Measurements from ENCODE around the gene SLC22A13.
"Not testable (repeated sequence)": the region's sequence is repeated elsewhere in the genome, so short reads cannot be mapped to it uniquely, and the experiment has no call there.

SLC22A13 gene

DNA sequence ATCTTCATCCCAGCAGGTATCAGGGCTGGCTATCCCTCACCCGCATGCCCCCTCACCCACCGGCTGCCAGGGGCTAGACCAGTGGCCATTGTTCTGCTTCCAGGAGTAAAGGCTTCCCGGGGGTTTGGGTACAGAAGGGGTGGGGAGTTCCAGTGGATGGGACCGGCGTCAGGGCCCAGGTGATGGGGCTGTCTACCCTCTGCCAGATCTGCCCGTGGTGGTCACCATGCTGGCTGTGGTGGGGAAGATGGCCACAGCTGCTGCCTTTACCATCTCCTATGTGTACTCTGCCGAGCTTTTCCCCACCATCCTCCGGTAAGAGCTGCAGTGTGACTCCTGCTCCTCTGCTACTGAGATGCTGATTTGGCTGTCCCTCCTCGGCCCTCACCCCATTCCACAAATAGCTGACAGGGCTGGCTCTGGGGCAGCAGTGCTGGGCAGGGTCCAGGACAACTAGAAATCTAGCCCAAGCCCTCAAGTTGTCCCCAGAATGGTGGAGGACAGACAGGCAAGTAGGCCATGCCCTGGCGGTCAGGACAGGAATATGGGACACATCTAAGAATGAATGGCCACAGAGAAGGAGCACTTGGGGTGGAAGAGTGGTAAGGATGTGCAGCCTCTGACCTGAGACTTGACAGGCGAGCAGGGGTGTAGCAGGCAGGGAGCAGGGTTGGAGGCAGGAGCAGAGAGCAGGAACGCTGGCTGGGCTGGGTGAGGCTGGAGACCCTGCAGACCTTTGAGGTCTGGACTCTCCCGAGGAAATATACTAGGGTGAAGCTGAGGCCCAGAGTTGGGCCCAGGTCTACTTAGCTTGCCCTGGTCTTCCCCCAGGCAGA is 10.7 kb downstream of the SLC22A13 start:
- Histone ChIP-seq H3K36me3 (ENCODE audit: control insufficient read depth in 2 of 2, insufficient read depth in 2 of 2, low read length in 2 of 2) (peaks cover 0 to 6% of the 10 kb centered on the region in 2 donors), H3K9me3 (ENCODE audit: control insufficient read depth in 2 of 2, low read length in 2 of 2) (no peaks in the 10 kb centered on the region), H3K27ac (ENCODE audit: low read length) (no peak overlapping the region), H3K4me3 (ENCODE audit: low read length in 2 of 2) (no peak overlapping the region), H3K9ac (ENCODE audit: low read length in 2 of 2) (no peak overlapping the region), H3K27me3 (ENCODE audit: control insufficient read depth in 1 of 2, insufficient read depth in 2 of 2, low read length in 2 of 2) (no peaks in the 10 kb centered on the region), H3K4me1 (ENCODE audit: control insufficient read depth, insufficient read depth, low read length) (no peaks in the 10 kb centered on the region)

DNA sequence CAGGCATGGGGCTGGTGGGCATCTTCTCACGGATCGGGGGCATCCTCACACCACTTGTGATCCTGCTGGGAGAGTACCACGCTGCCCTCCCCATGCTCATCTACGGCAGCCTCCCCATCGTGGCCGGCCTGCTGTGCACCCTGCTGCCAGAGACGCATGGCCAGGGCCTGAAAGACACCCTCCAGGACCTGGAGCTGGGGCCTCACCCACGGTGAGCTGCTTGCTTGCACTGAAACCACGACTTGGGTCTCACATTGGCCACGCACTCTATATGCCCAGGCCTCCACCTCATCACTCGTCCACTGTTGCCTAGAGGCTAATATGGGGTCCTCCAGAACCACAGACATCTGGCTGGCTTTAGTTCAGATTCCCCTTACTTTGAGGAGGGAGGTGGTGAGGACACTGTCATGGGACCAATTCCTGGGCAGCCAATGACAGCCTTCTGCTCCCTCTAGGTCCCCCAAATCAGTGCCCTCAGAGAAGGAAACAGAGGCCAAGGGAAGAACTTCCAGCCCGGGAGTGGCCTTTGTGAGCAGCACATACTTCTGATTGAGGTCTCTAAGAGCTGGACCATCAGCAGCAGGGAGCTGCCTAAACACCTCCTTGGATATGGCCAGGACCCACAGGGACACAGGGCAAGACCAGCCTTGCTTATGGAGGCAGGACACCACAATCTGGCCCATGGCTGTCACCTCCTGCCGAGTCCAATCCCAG is 11.5 kb downstream of the SLC22A13 start:
- no peaks in the 10 kb centered on the region for H3K4me1 ChIP-seq (ENCODE audit: control insufficient read depth, insufficient read depth, low read length)
- H3K36me3 ChIP-seq (ENCODE audit: control insufficient read depth in 2 of 2, insufficient read depth in 2 of 2, low read length in 2 of 2), result peaks cover 0 to 6% of the 10 kb centered on the region in 2 donors
- H3K27ac ChIP-seq (ENCODE audit: low read length), result no peak overlapping the region
- H3K9me3 ChIP-seq (ENCODE audit: control insufficient read depth in 2 of 2, low read length in 2 of 2), result no peaks in the 10 kb centered on the region
- no peak overlapping the region for H3K9ac ChIP-seq (ENCODE audit: low read length in 2 of 2)
- H3K4me3 ChIP-seq (ENCODE audit: low read length in 2 of 2), result no peak overlapping the region
- H3K27me3 ChIP-seq (ENCODE audit: control insufficient read depth in 1 of 2, insufficient read depth in 2 of 2, low read length in 2 of 2), result no peaks in the 10 kb centered on the region

- Histone ChIP-seq H3K4me3 (ENCODE audit: low read length in 2 of 2) (no peak overlapping the region), H3K4me1 (ENCODE audit: control insufficient read depth, insufficient read depth, low read length) (no peaks in the 10 kb centered on the region), H3K27ac (ENCODE audit: low read length) (no peak overlapping the region), H3K36me3 (ENCODE audit: control insufficient read depth in 2 of 2, insufficient read depth in 2 of 2, low read length in 2 of 2) (peaks cover 0 to 6% of the 10 kb centered on the region in 2 donors), H3K27me3 (ENCODE audit: control insufficient read depth in 1 of 2, insufficient read depth in 2 of 2, low read length in 2 of 2) (no peaks in the 10 kb centered on the region), H3K9me3 (ENCODE audit: control insufficient read depth in 2 of 2, low read length in 2 of 2) (no peaks in the 10 kb centered on the region), H3K9ac (ENCODE audit: low read length in 2 of 2) (no peak overlapping the region)
Measured at GRCh38 chr3:38278841-38279240, 13.2 kb downstream of the SLC22A13 start.

GRCh38 chr3:38281895-38282686 is 16.5 kb downstream of the SLC22A13 start, which contains the start of gene SLC22A14:
SLC22A14 (plus strand) TSS chr3:38282294; CDS start chr3:38306027, 23,733 bp downstream.
- no peak within 1 kb of the TSS for H3K9ac ChIP-seq (ENCODE audit: low read length in 2 of 2)
- H3K27me3 ChIP-seq (ENCODE audit: control insufficient read depth in 1 of 2, insufficient read depth in 2 of 2, low read length in 2 of 2), result no peaks in the 10 kb centered on the region
- H3K9me3 ChIP-seq (ENCODE audit: control insufficient read depth in 2 of 2, low read length in 2 of 2), result no peaks in the 10 kb centered on the region
- peaks cover 0 to 3% of the 10 kb centered on the region in 2 donors for H3K36me3 ChIP-seq (ENCODE audit: control insufficient read depth in 2 of 2, insufficient read depth in 2 of 2, low read length in 2 of 2)
- H3K4me1 ChIP-seq (ENCODE audit: control insufficient read depth, insufficient read depth, low read length), result no peaks in the 10 kb centered on the region
- H3K4me3 ChIP-seq (ENCODE audit: low read length in 2 of 2), result no peak within 1 kb of the TSS
- no peak within 1 kb of the TSS for H3K27ac ChIP-seq (ENCODE audit: low read length)

- no peak overlapping the region for H3K9ac ChIP-seq (ENCODE audit: low read length in 2 of 2)
- no peaks in the 10 kb centered on the region for H3K36me3 ChIP-seq (ENCODE audit: control insufficient read depth in 2 of 2, insufficient read depth in 2 of 2, low read length in 2 of 2)
- H3K4me1 ChIP-seq (ENCODE audit: control insufficient read depth, insufficient read depth, low read length), result no peaks in the 10 kb centered on the region
- H3K27ac ChIP-seq (ENCODE audit: low read length), result no peak overlapping the region
- no peak overlapping the region for H3K4me3 ChIP-seq (ENCODE audit: low read length in 2 of 2)
- no peaks in the 10 kb centered on the region for H3K9me3 ChIP-seq (ENCODE audit: control insufficient read depth in 2 of 2, low read length in 2 of 2)
- H3K27me3 ChIP-seq (ENCODE audit: control insufficient read depth in 1 of 2, insufficient read depth in 2 of 2, low read length in 2 of 2), result no peaks in the 10 kb centered on the region
Measured at GRCh38 chr3:38283810-38284755, 18.5 kb downstream of the SLC22A13 start.

GRCh38 chr3:38284756-38285150 is 19.1 kb downstream of the SLC22A13 start:
- H3K9ac ChIP-seq (ENCODE audit: low read length in 2 of 2), result no peak overlapping the region
- H3K4me1 ChIP-seq (ENCODE audit: control insufficient read depth, insufficient read depth, low read length), result no peaks in the 10 kb centered on the region
- no peaks in the 10 kb centered on the region for H3K36me3 ChIP-seq (ENCODE audit: control insufficient read depth in 2 of 2, insufficient read depth in 2 of 2, low read length in 2 of 2)
- H3K4me3 ChIP-seq (ENCODE audit: low read length in 2 of 2), result no peak overlapping the region
- no peaks in the 10 kb centered on the region for H3K9me3 ChIP-seq (ENCODE audit: control insufficient read depth in 2 of 2, low read length in 2 of 2)
- H3K27me3 ChIP-seq (ENCODE audit: control insufficient read depth in 1 of 2, insufficient read depth in 2 of 2, low read length in 2 of 2), result no peaks in the 10 kb centered on the region
- H3K27ac ChIP-seq (ENCODE audit: low read length), result no peak overlapping the region

- H3K27ac ChIP-seq (ENCODE audit: low read length); H3K9me3 ChIP-seq (ENCODE audit: control insufficient read depth in 2 of 2, low read length in 2 of 2); H3K27me3 ChIP-seq (ENCODE audit: control insufficient read depth in 1 of 2, insufficient read depth in 2 of 2, low read length in 2 of 2); H3K4me1 ChIP-seq (ENCODE audit: control insufficient read depth, insufficient read depth, low read length); H3K4me3 ChIP-seq (ENCODE audit: low read length in 2 of 2); H3K9ac ChIP-seq (ENCODE audit: low read length in 2 of 2); H3K36me3 ChIP-seq (ENCODE audit: control insufficient read depth in 2 of 2, insufficient read depth in 2 of 2, low read length in 2 of 2): not testable (repeated sequence)
Measured at GRCh38 chr3:38289286-38290217, 23.9 kb downstream of the SLC22A13 start.

DNA sequence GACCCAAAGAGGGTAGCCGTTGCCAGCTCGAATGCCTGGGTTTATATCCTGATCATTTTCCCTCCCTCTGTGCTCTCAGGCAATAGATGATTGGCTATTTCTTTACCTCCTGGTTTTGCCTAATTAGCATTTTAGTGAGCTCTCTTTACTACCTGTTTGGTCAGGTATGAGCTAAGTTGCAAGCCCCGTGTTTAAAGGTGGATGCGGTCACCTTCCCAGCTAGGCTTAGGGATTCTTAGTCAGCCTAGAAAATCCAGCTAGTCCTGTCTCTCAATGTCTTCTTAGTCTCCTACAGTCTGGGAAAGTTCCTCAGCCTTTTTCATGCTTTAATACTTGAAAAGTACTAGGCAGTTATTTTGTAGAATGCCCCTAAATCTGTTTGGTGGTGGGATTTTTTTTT is 31.4 kb downstream of the SLC22A13 start:
- not testable (repeated sequence) for H3K9me3 ChIP-seq (ENCODE audit: control insufficient read depth in 2 of 2, low read length in 2 of 2); H3K4me3 ChIP-seq (ENCODE audit: low read length in 2 of 2); H3K36me3 ChIP-seq (ENCODE audit: control insufficient read depth in 2 of 2, insufficient read depth in 2 of 2, low read length in 2 of 2); H3K9ac ChIP-seq (ENCODE audit: low read length in 2 of 2); H3K4me1 ChIP-seq (ENCODE audit: control insufficient read depth, insufficient read depth, low read length); H3K27ac ChIP-seq (ENCODE audit: low read length); H3K27me3 ChIP-seq (ENCODE audit: control insufficient read depth in 1 of 2, insufficient read depth in 2 of 2, low read length in 2 of 2)

- H3K36me3 ChIP-seq (ENCODE audit: control insufficient read depth in 2 of 2, insufficient read depth in 2 of 2, low read length in 2 of 2), result no peaks in the 10 kb centered on the region
- no peaks in the 10 kb centered on the region for H3K27me3 ChIP-seq (ENCODE audit: control insufficient read depth in 1 of 2, insufficient read depth in 2 of 2, low read length in 2 of 2)
- H3K9me3 ChIP-seq (ENCODE audit: control insufficient read depth in 2 of 2, low read length in 2 of 2), result no peaks in the 10 kb centered on the region
- H3K4me1 ChIP-seq (ENCODE audit: control insufficient read depth, insufficient read depth, low read length), result no peaks in the 10 kb centered on the region
- H3K9ac ChIP-seq (ENCODE audit: low read length in 2 of 2), result no peak overlapping the region
- no peak overlapping the region for H3K4me3 ChIP-seq (ENCODE audit: low read length in 2 of 2)
- H3K27ac ChIP-seq (ENCODE audit: low read length), result no peak overlapping the region
Measured at GRCh38 chr3:38297537-38297936, 31.9 kb downstream of the SLC22A13 start.
